Liver (tissue), 9 donors: ENCODE measurements around the gene NAV2. TPM values are rescaled to one million over a fixed set of nuclear protein-coding genes. Genes with fewer than 3 reads are reported as not detected.

ENCODE experiments used
- DNase-seq: peaks from one replicate; pipeline ENCODE4 v3.0.0-alpha.2; 2017; ENCODE audit warnings: low spot score
- H3K27ac ChIP-seq, 2 donors: one replicate each; pipeline ENCODE4 v1.7.0; 2013; ENCODE audit warnings: inconsistent platforms in 2 of 2, low read length in 2 of 2, control low read depth in 1 of 2, low read depth in 1 of 2, mild to moderate bottlenecking in 1 of 2
- H3K27me3 ChIP-seq, 4 donors: one replicate each; pipeline versions ENCODE4 v1.6.1 to v1.7.0; 2013; ENCODE audit warnings: low read length in 3 of 4, inconsistent platforms in 1 of 4, mild to moderate bottlenecking in 1 of 4, moderate library complexity in 1 of 4; ENCODE audit not compliant: control insufficient read depth in 4 of 4, insufficient read depth in 4 of 4
- H3K36me3 ChIP-seq, 4 donors: one replicate each; pipeline versions ENCODE4 v1.6.1 to v1.7.0; 2013; ENCODE audit warnings: low read length in 3 of 4, mild to moderate bottlenecking in 3 of 4, low read depth in 1 of 4, moderate library complexity in 1 of 4; ENCODE audit not compliant: control insufficient read depth in 4 of 4, insufficient read depth in 3 of 4
- H3K4me1 ChIP-seq, 4 donors: one replicate each; pipeline versions ENCODE4 v1.6.1 to v1.7.0; 2013; ENCODE audit warnings: low read length in 3 of 4, mild to moderate bottlenecking in 3 of 4, moderate library complexity in 1 of 4; ENCODE audit not compliant: control insufficient read depth in 4 of 4, insufficient read depth in 4 of 4
- H3K4me3 ChIP-seq, 3 donors: one replicate each; pipeline versions ENCODE4 v1.6.1 to v1.7.0; 2013; ENCODE audit warnings: low read length in 3 of 3, control low read depth in 1 of 3, low read depth in 1 of 3, mild to moderate bottlenecking in 1 of 3
- H3K9ac ChIP-seq, 2 donors: one replicate each; pipeline ENCODE4 v1.7.0; 2013; ENCODE audit warnings: low read length in 2 of 2, mild to moderate bottlenecking in 2 of 2, moderate library complexity in 2 of 2, control low read depth in 1 of 2, low read depth in 1 of 2
- H3K9me3 ChIP-seq, 4 donors: one replicate each; pipeline versions ENCODE4 v1.6.1 to v1.7.0; 2013; ENCODE audit warnings: low read length in 3 of 4; ENCODE audit not compliant: control insufficient read depth in 4 of 4
- CTCF ChIP-seq: fragments of 150-350 bp; IDR thresholded peaks from 2 replicates; pipeline ENCODE4 v1.5.1; 2017; ENCODE audit warnings: improper control_type of control experiment, low read depth, low read length; ENCODE audit not compliant: missing input control
- EGR1 ChIP-seq, 2 donors: IDR thresholded peaks; 2 replicates each; pipeline ENCODE4 v1.6.1; 2016 to 2018; ENCODE audit warnings: antibody characterized with exemption in 2 of 2, low read depth in 2 of 2
- FOXA1 ChIP-seq: IDR thresholded peaks from 2 replicates; pipeline ENCODE4 v1.6.1; 2016; ENCODE audit warnings: antibody characterized with exemption
- FOXA2 ChIP-seq: IDR thresholded peaks from 2 replicates; pipeline ENCODE4 v1.6.1; 2016; ENCODE audit warnings: antibody characterized with exemption
- GABPA ChIP-seq, 2 donors: IDR thresholded peaks in 1 of 2; conservative IDR thresholded peaks in 1 of 2; 2 replicates each; pipeline ENCODE4 v1.6.1; 2016; ENCODE audit warnings: antibody characterized with exemption in 2 of 2, mild to moderate bottlenecking in 1 of 2, moderate library complexity in 1 of 2
- HNF4G ChIP-seq: IDR thresholded peaks from 2 replicates; pipeline ENCODE4 v1.6.1; 2016; ENCODE audit warnings: antibody characterized with exemption
- JUND ChIP-seq, 2 donors: IDR thresholded peaks; 2 replicates each; pipeline ENCODE4 v1.6.1; 2016; ENCODE audit warnings: antibody characterized with exemption in 2 of 2
- NR2F2 ChIP-seq: IDR thresholded peaks from 2 replicates; pipeline ENCODE4 v1.6.1; 2016; ENCODE audit warnings: antibody characterized with exemption
- RAD21 ChIP-seq, 2 donors: IDR thresholded peaks; 2 replicates each; pipeline ENCODE4 v1.6.1; 2016; ENCODE audit warnings: antibody characterized with exemption in 2 of 2, mild to moderate bottlenecking in 2 of 2
- REST ChIP-seq: IDR thresholded peaks from 2 replicates; pipeline ENCODE4 v1.6.1; 2016; ENCODE audit warnings: antibody characterized with exemption, mild to moderate bottlenecking
- RXRA ChIP-seq, 2 donors: IDR thresholded peaks; 2 replicates each; pipeline ENCODE4 v1.6.1; 2017 to 2018; ENCODE audit warnings: antibody characterized with exemption in 2 of 2, mild to moderate bottlenecking in 1 of 2
- SP1 ChIP-seq: IDR thresholded peaks from 2 replicates; pipeline ENCODE4 v1.6.1; 2018; ENCODE audit warnings: antibody characterized with exemption, mild to moderate bottlenecking
- TAF1 ChIP-seq: conservative IDR thresholded peaks from 2 replicates; pipeline ENCODE4 v1.6.1; 2016; ENCODE audit warnings: antibody characterized with exemption, mild to moderate bottlenecking
- YY1 ChIP-seq: IDR thresholded peaks from 2 replicates; pipeline ENCODE4 v1.6.1; 2016; ENCODE audit warnings: antibody characterized with exemption, mild to moderate bottlenecking
- WGBS: extraction: QIAGEN DNeasy Blood & Tissue Kit; methylation state at CpG from one replicate; pipeline ENCODE4 v1.1.7; 2013; 5-methylcytosine and 5-hydroxymethylcytosine counted together
- polyA plus RNA-seq, 2 donors: library from polyadenylated mRNA; stranded (reverse) in 1 of 2; unstranded in 1 of 2; fragments of 200-250 nt in 1 of 2; fragments of >200 nt in 1 of 2; fragmentation: Nextera tagmentation in 1 of 2; extraction: Ambion mirVana in 1 of 2; gene quantifications; one replicate each; pipeline versions ENCODE4 v1.2.1 to v1.2.3, GENCODE V29; 2013 to 2015
- total RNA-seq, 2 donors: library from RNA; depleted of rRNA; stranded (reverse); fragments of >200 nt; gene quantifications; one replicate each; pipeline ENCODE4 v1.2.3, GENCODE V29; 2014
- TF ChIP-seq, protein P1 (sequence below): IDR thresholded peaks from 2 replicates; pipeline ENCODE4 v1.6.1; 2016; ENCODE audit warnings: antibody characterized with exemption
- TF ChIP-seq, protein P2 (sequence below): IDR thresholded peaks from 2 replicates; pipeline ENCODE4 v1.6.1; 2016; ENCODE audit warnings: antibody characterized with exemption
- TF ChIP-seq, protein P3 (sequence below): IDR thresholded peaks from 2 replicates; pipeline ENCODE4 v1.6.1; 2016; ENCODE audit warnings: antibody characterized with exemption
- donor health status: healthy.
- donor health status: healthy.
- donor health status: healthy.
- donor health status: healthy.
- donor health status: healthy.

The NAV2 gene
- total and polyA plus RNA-seq, 4 donors: 6.3 to 20.5 (median 11.6) TPM

DNA sequence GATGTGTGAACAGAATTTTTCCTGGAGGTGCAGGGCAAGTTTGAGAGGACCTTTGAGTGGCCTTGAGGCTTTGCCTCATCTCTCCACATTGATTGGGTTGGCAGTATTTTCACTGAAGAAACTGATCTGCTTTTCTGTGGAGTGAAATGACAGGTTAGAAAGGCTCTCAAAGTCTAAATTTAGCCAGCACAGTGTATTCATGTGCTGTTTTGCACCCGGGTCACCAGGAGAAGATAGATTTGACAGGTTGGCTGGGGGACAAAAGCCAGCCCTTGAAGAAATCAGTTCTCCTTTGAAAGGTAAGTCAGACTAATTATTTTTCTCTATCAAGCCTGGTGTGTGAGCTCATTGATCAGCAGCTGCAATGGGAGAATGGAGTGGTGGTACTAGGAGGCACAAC is 294.7 kb downstream of the NAV2 start (continued):
- no peak for TF ChIP-seq JUND (IDR thresholded peaks at IDR 0.05)
- no peak for TF ChIP-seq YY1
- no peak for TF ChIP-seq GABPA (IDR thresholded peaks at IDR 0.05 in 1 of 2, conservative IDR thresholded peaks at IDR 0.05 in 1 of 2)
- TF ChIP-seq FOXA2: no peak
- TF ChIP-seq, protein P1, sequence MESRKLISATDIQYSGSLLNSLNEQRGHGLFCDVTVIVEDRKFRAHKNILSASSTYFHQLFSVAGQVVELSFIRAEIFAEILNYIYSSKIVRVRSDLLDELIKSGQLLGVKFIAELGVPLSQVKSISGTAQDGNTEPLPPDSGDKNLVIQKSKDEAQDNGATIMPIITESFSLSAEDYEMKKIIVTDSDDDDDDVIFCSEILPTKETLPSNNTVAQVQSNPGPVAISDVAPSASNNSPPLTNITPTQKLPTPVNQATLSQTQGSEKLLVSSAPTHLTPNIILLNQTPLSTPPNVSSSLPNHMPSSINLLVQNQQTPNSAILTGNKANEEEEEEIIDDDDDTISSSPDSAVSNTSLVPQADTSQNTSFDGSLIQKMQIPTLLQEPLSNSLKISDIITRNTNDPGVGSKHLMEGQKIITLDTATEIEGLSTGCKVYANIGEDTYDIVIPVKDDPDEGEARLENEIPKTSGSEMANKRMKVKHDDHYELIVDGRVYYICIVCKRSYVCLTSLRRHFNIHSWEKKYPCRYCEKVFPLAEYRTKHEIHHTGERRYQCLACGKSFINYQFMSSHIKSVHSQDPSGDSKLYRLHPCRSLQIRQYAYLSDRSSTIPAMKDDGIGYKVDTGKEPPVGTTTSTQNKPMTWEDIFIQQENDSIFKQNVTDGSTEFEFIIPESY: no peak
- TF ChIP-seq NR2F2: no peak
- no peak for TF ChIP-seq FOXA1
- no peak for TF ChIP-seq RXRA (IDR thresholded peaks at IDR 0.05)

- Histone ChIP-seq H3K27me3 (no peaks in the 10 kb centered on the region), H3K4me1 (peaks cover 10 to 45% (median 19%) of the 10 kb centered on the region in 4 donors), H3K9me3 (no peaks in the 10 kb centered on the region), H3K9ac (no peak overlapping the region), H3K27ac (peak overlapping the region; percentile 59 to 64), H3K4me3 (no peak overlapping the region), H3K36me3 (no peaks in the 10 kb centered on the region)
- whole genome bisulfite sequencing: 75% methylated on average over 6 of the region's 6 CpGs
- no peak for DNase-seq
- TF ChIP-seq, protein P2, sequence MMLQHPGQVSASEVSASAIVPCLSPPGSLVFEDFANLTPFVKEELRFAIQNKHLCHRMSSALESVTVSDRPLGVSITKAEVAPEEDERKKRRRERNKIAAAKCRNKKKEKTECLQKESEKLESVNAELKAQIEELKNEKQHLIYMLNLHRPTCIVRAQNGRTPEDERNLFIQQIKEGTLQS: no peak
- no peak for TF ChIP-seq TAF1
- no peak for TF ChIP-seq YY1
Observed at GRCh38 chr11:20008190-20008870, 295.7 kb downstream of the NAV2 start.

GRCh38 chr11:20008871-20009644 is 296.4 kb downstream of the NAV2 start:
- no peak for TF ChIP-seq RAD21 (IDR thresholded peaks at IDR 0.05)
- TF ChIP-seq SP1: no peak
- no peak for TF ChIP-seq NR2F2
- TF ChIP-seq CTCF: no peak
- TF ChIP-seq HNF4G: no peak
- TF ChIP-seq, protein P2: no peak
- TF ChIP-seq, protein P1: no peak
- TF ChIP-seq EGR1 (IDR thresholded peaks at IDR 0.05; ENCODE audit: low read depth in 2 of 2): no peak
- TF ChIP-seq, protein P3, sequence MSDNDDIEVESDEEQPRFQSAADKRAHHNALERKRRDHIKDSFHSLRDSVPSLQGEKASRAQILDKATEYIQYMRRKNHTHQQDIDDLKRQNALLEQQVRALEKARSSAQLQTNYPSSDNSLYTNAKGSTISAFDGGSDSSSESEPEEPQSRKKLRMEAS: no peak
- TF ChIP-seq JUND (IDR thresholded peaks at IDR 0.05): no peak
- no peak for TF ChIP-seq RXRA (IDR thresholded peaks at IDR 0.05)
- TF ChIP-seq FOXA2: no peak
- no peak for TF ChIP-seq FOXA1
- TF ChIP-seq YY1: no peak
- TF ChIP-seq TAF1: no peak
- no peak for TF ChIP-seq REST
- 62% methylated on average over 10 of the region's 10 CpGs for WGBS
- Histone ChIP-seq H3K9me3 (no peaks in the 10 kb centered on the region), H3K36me3 (no peaks in the 10 kb centered on the region), H3K9ac (no peak overlapping the region), H3K4me1 (peaks cover 17 to 42% (median 21%) of the 10 kb centered on the region in 4 donors), H3K27me3 (no peaks in the 10 kb centered on the region), H3K4me3 (no peak overlapping the region), H3K27ac (peak overlapping the region; percentile 36 to 64)
- DNase-seq: no peak
